HEK293 (cell line): Measurements from ENCODE around the gene PRRT1.

Source experiments
- CTCF ChIP-seq: fragments of 450-650 bp; formaldehyde crosslinking; IDR thresholded peaks from 2 replicates; pipeline ENCODE4 v1.5.1; 2016; ENCODE audit warnings: missing biosample characterization, missing genetic modification characterization
- ELK4 ChIP-seq: IDR thresholded peaks from 2 replicates; pipeline ENCODE4 v1.6.1; 2011; ENCODE audit warnings: mild to moderate bottlenecking, low read depth, low read length, borderline replicate concordance
- KLF1 ChIP-seq: fragments of 450-650 bp; formaldehyde crosslinking; IDR thresholded peaks from 2 replicates; pipeline ENCODE4 v1.5.1; 2016; ENCODE audit warnings: missing biosample characterization, missing genetic modification characterization
- ZNF18 ChIP-seq: fragments of 450-650 bp; formaldehyde crosslinking; IDR thresholded peaks from 2 replicates; pipeline ENCODE4 v1.5.1; 2016; ENCODE audit warnings: missing biosample characterization, missing genetic modification characterization
- ZNF558 ChIP-seq: fragments of 450-650 bp; formaldehyde crosslinking; IDR thresholded peaks from 2 replicates; pipeline ENCODE4 v1.5.1; 2016; ENCODE audit warnings: missing biosample characterization, missing genetic modification characterization
- ZNF561 ChIP-seq: fragments of 450-650 bp; IDR thresholded peaks from 2 replicates; pipeline ENCODE4 v1.5.1; 2018; ENCODE audit warnings: missing biosample characterization, missing genetic modification characterization, borderline replicate concordance
- ZNF585B ChIP-seq: fragments of 450-650 bp; formaldehyde crosslinking; IDR thresholded peaks from 2 replicates; pipeline ENCODE4 v1.5.1; 2016; ENCODE audit warnings: missing biosample characterization, missing genetic modification characterization
- ZNF629 ChIP-seq: fragments of 450-650 bp; formaldehyde crosslinking; IDR thresholded peaks from 2 replicates; pipeline ENCODE4 v1.5.1; 2017; ENCODE audit warnings: missing biosample characterization, missing genetic modification characterization
- ZNF670 ChIP-seq: fragments of 450-650 bp; formaldehyde crosslinking; IDR thresholded peaks from 2 replicates; pipeline ENCODE4 v1.5.1; 2016; ENCODE audit warnings: missing biosample characterization, missing genetic modification characterization, low read depth

- TF ChIP-seq KLF1 (tag by site-specific recombination) (no peak), ZNF629 (no peak), ZNF18 (tag by site-specific recombination) (no peak), ZNF670 (tag by site-specific recombination) (no peak), ZNF558 (tag by site-specific recombination) (no peak), CTCF (tag by site-specific recombination) (no peak), ZNF585B (tag by site-specific recombination) (no peak), ZNF561 (tag by site-specific recombination) (no peak), ELK4 (no peak)
Measured at GRCh38 chr6:32112431-32112980, 39.2 kb downstream of the PRRT1 start.
